HepG2 (cell line): Measurements from ENCODE around the gene KANSL1. TPM values are rescaled to one million over a fixed set of nuclear protein-coding genes. Genes with fewer than 3 reads are reported as not detected.
A peak's percentile ranks its signal among the peaks of the same experiment; 100 is the strongest.
"Not testable (repeated sequence)": the region's sequence is repeated elsewhere in the genome, so short reads cannot be mapped to it uniquely, and the experiment has no call there.

ENCODE experiments used
- CREM ChIP-seq, 2 experiments: sonication (generic) in 1 of 2; formaldehyde crosslinking in 1 of 2; IDR thresholded peaks; 2 replicates each; pipeline versions ENCODE4 v1.4.0 to v1.6.1; 2016 to 2020; ENCODE audit warnings: antibody characterized with exemption in 1 of 2, mild to moderate bottlenecking in 1 of 2, missing genetic modification reagents in 1 of 2
- PATZ1 ChIP-seq: sonication (generic); formaldehyde crosslinking; IDR thresholded peaks from 2 replicates; pipeline ENCODE4 v1.4.0; 2020; ENCODE audit warnings: missing genetic modification reagents
- PBX2 ChIP-seq: IDR thresholded peaks from 2 replicates; pipeline ENCODE4 v1.6.1; 2016; ENCODE audit warnings: control low read depth
- PHF8 ChIP-seq: sonication (generic); formaldehyde crosslinking; IDR thresholded peaks from 2 replicates; pipeline ENCODE4 v1.5.0; 2020; ENCODE audit warnings: missing genetic modification reagents
- POLR2A ChIP-seq, 2 experiments: IDR thresholded peaks; 2 replicates each; pipeline ENCODE4 v1.6.1; 2011; ENCODE audit warnings: low read depth in 2 of 2, low read length in 2 of 2, mild to moderate bottlenecking in 1 of 2, moderate library complexity in 1 of 2; ENCODE audit not compliant: insufficient read depth in 1 of 2
- RBFOX2 ChIP-seq: fragments of 200-400 bp; formaldehyde crosslinking; IDR thresholded peaks from 2 replicates; pipeline ENCODE4 v1.6.1; 2017; ENCODE audit warnings: low read depth, mild to moderate bottlenecking, low read length
- ZFX ChIP-seq: sonication (generic); formaldehyde crosslinking; IDR thresholded peaks from 2 replicates; pipeline ENCODE4 v1.4.0; 2020; ENCODE audit warnings: mild to moderate bottlenecking, low read depth, missing genetic modification reagents, moderate library complexity
- ZNF281 ChIP-seq: sonication (generic); formaldehyde crosslinking; IDR thresholded peaks from 2 replicates; pipeline ENCODE4 v1.4.0; 2020; ENCODE audit warnings: missing genetic modification reagents, borderline replicate concordance
- ZNF777 ChIP-seq: sonication (generic); formaldehyde crosslinking; IDR thresholded peaks from 2 replicates; pipeline ENCODE4 v1.4.0; 2020; ENCODE audit warnings: missing genetic modification reagents
- polyA plus RNA-seq, 8 experiments: library from polyadenylated mRNA; depleted of rRNA in 3 of 8; stranded (reverse) in 7 of 8; unstranded in 1 of 8; fragments of >200 nt; fragmentation: Illumina TruSeq in 4 of 8; extraction: Trizol in 4 of 8; gene quantifications; 2 replicates each; pipeline versions ENCODE4 v1.2.1 to v1.2.3, GENCODE V29; 2011 to 2016; ENCODE audit warnings: low read depth in 4 of 8, missing spikeins in 1 of 8, mixed read lengths in 1 of 8; ENCODE audit not compliant: insufficient read depth in 1 of 8
- total RNA-seq, 5 experiments: library from RNA; depleted of rRNA; stranded (reverse); fragments of >200 nt; fragmentation: Illumina TruSeq; extraction: Trizol; gene quantifications; 2 replicates each; pipeline ENCODE4 v1.2.3, GENCODE V29; 2016; ENCODE audit warnings: low read depth in 1 of 5
- TF ChIP-seq, protein P1 (sequence below): IDR thresholded peaks from 2 replicates; pipeline ENCODE4 v1.6.1; 2016; ENCODE audit warnings: missing genetic modification reagents, missing compliant biosample characterization

Gene KANSL1
- total and polyA plus RNA-seq, 2 of the 13 experiments (the other 11 are each of a cell fraction or from before 2014, with no cell fraction given): 24.0 to 59.6 TPM

DNA sequence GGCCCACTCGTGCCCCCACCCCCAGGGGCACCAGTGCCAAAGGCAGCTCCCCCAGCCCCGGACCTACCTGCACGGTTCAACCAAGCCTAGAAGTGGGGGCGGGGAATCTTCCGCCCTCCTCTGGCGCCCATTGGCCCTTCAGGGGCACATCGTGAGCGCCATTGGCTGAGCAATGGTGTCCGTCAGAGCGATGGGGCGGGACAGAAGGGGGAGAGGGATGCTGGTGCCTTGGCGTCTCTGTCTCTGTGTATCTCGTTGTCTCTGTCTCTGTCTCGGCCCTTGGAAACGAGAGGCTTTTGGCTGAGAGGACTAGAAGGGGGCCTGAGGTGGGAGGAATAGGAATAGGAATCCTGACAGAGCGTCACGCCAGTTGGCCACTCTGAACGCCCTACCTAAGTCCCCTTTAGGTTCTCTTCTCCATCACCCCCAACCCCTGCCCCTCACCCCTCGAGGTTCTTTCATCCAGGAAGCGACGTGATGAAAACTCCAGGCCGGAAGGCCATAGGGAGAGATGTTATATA lies 32.1 kb upstream of the KANSL1 start (continued):
- TF ChIP-seq ZNF777 (CRISPR knock-in tag) (peak; percentile 63), ZNF281 (CRISPR knock-in tag) (peak; percentile 78), ZFX (peak; percentile 72), POLR2A (IDR thresholded peaks at IDR 0.05; ENCODE audit: insufficient read depth in 1 of 2, low read depth in 2 of 2, low read length in 2 of 2) (peak in 1 of 2 experiments; percentile 49; a peak in 2 of 4 replicates), PBX2 (CRISPR knock-in tag) (peak; percentile 91), CREM (IDR thresholded peaks at IDR 0.05) (peak; percentile 27; the same call in 1 of the 2 replicates), RBFOX2 (0 out of 2 replicates have a peak, but pooled peaks have one; percentile 13), PATZ1 (peak; percentile 57), PHF8 (peak; percentile 70; the same call in 1 of the 2 replicates)
- TF ChIP-seq, protein P1, sequence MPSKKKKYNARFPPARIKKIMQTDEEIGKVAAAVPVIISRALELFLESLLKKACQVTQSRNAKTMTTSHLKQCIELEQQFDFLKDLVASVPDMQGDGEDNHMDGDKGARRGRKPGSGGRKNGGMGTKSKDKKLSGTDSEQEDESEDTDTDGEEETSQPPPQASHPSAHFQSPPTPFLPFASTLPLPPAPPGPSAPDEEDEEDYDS (CRISPR knock-in tag): peak; percentile 58
- TF ChIP-seq CREM (CRISPR knock-in tag; IDR thresholded peaks at IDR 0.05): not testable (repeated sequence)
- TF ChIP-seq, all 625 proteins: peak for 46; not testable (repeated sequence) for 579
